Measurements from ENCODE around the gene DNM1.

- TF ChIP-seq CTCF (IDR thresholded peaks at IDR 0.05) (no peak), POLR2A (IDR thresholded peaks at IDR 0.05) (no peak)
Observed at GRCh38 chr9:128265348-128265847, 62.2 kb downstream of the DNM1 start.
